Measurements from ENCODE around the gene NSD1. TPM values are rescaled to one million over a fixed set of nuclear protein-coding genes. Genes with fewer than 3 reads are reported as not detected.

The NSD1 gene
- total and polyA plus RNA-seq, 2 of the 8 experiments (the other 6 are each of a cell fraction or from before 2014, with no cell fraction given): 22.8 to 168 TPM

DNA sequence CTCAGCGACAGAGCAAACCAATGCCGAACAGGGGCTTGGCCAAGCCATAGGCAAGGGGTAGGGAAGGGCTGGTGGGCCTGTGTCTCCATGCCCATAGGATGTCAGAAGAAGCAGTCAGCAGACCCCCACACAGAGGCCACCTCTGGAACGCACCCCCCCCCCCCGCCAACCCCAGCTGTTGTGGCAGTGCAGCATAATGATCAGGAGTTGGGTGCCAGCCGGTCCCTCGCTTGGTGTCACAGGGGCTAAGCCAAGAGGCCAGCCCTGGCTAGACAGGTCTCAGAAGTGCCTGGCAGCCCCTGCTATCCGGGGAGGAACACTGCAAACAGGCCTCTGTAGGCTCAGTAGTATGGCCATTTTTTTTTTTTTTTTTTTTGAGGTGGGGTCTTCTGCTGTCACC, 181.8 kb downstream of the NSD1 start:
- Histone ChIP-seq H3K79me1 (ENCODE audit: low read depth, low read length) (no peaks in the 10 kb centered on the region), H4K8ac (ENCODE audit: extremely low read depth, insufficient read depth, low read length) (no peak overlapping the region), H3K23ac (ENCODE audit: insufficient read length) (no peak overlapping the region), H3K4ac (replicated peaks; ENCODE audit: insufficient read length, low read depth, low read length) (no peak overlapping the region), H2AFZ (ENCODE audit: low read length) (no peak overlapping the region), H2BK20ac (ENCODE audit: low read length) (no peak overlapping the region), H3K4me3 (ENCODE audit: extremely low read depth in 1 of 4, insufficient read depth in 2 of 4, low read depth in 3 of 4, low read length in 4 of 4) (no peak overlapping the region), H3K9ac (replicated peaks in 1 of 4; ENCODE audit: extremely low read depth in 1 of 4, low read depth in 3 of 4, low read length in 3 of 4) (no peak overlapping the region), H3K36me3 (ENCODE audit: control insufficient read depth in 2 of 4, insufficient read depth in 4 of 4, low read length in 3 of 4) (no peaks in the 10 kb centered on the region), H2BK12ac (ENCODE audit: low read depth, low read length) (peak overlapping the region; percentile 60; the same call in 1 of the 2 replicates), H4K5ac (ENCODE audit: insufficient read length, low read depth, low read length) (no peak overlapping the region), H3K18ac (ENCODE audit: extremely low read depth, low read length) (no peak overlapping the region), H3K27me3 (replicated peaks in 1 of 4; ENCODE audit: control insufficient read depth in 3 of 4, extremely low read depth in 1 of 4, insufficient read depth in 3 of 4, low read length in 3 of 4) (no peaks in the 10 kb centered on the region), H3K14ac (ENCODE audit: insufficient read length) (no peak overlapping the region), H3K4me2 (ENCODE audit: insufficient read depth in 1 of 2, low read depth in 2 of 2, low read length in 2 of 2) (no peak overlapping the region), H2BK120ac (replicated peaks; ENCODE audit: low read depth, low read length) (no peak overlapping the region), H2BK5ac (ENCODE audit: low read depth, low read length) (no peak overlapping the region), H3K4me1 (replicated peaks in 1 of 4; ENCODE audit: control insufficient read depth in 3 of 4, insufficient read depth in 4 of 4, low read length in 3 of 4) (peaks cover 0 to 19% (median 13%) of the 10 kb centered on the region in 4 experiments; a peak in 6 of 7 replicates), H2AK5ac (ENCODE audit: low read depth, low read length) (no peak overlapping the region), H3K23me2 (ENCODE audit: low read depth, low read length) (peaks cover 11% of the 10 kb centered on the region), H3K56ac (replicated peaks; ENCODE audit: insufficient read length, low read depth, low read length) (no peak overlapping the region), H4K20me1 (replicated peaks in 1 of 2; ENCODE audit: control insufficient read depth in 1 of 2, insufficient read depth in 2 of 2, low read length in 2 of 2) (peaks cover 0 to 4% of the 10 kb centered on the region in 2 experiments), H3K27ac (ENCODE audit: low read depth, low read length) (no peak overlapping the region), H3K9me3 (ENCODE audit: insufficient read depth in 2 of 2, low read depth in 1 of 2, low read length in 1 of 2) (no peaks in the 10 kb centered on the region), H2BK15ac (ENCODE audit: low read length) (0 out of 2 replicates have a peak overlapping the region, but pooled peaks have one; percentile 61), H3K79me2 (ENCODE audit: control insufficient read depth in 1 of 2, insufficient read depth in 2 of 2, low read length in 2 of 2) (no peaks in the 10 kb centered on the region), H4K91ac (replicated peaks; ENCODE audit: insufficient read length, low read length) (no peak overlapping the region)
- FAIRE-seq (no peak), DNase-seq (ENCODE audit: low read depth in 1 of 2, low spot score in 2 of 2) (no peak)
- ChIA-PET CTCF (ENCODE audit: partially characterized antibody) (interaction anchor here (1.5 to 16.6 kb wide), 9 partner anchors 10 to 140 kb away, joined by 4 to 251 read pairs (median 8); partner anchors contain the start of gene LMAN2), POLR2A (ENCODE audit: partially characterized antibody) (interaction anchor here (1.0 to 6.0 kb wide), 6 partner anchors 13 to 139 kb away, joined by 3 to 22 read pairs (median 4); partner anchors contain the start of genes LMAN2, PRELID1 and RAB24)
- WGBS, 2 experiments (ENCODE audit: extremely low coverage in 1 of 2, insufficient coverage in 1 of 2, insufficient read length in 1 of 2, insufficient replicate concordance in 2 of 2, low coverage in 1 of 2, low lambda C conversion rate in 2 of 2, missing lambda C conversion rate in 1 of 2): 73% methylated on average over 5 of the region's 7 CpGs; no CpG with 5 or more reads in 1 of the 2 experiments
- no peak for TF ChIP-seq HDAC2 (IDR thresholded peaks at IDR 0.05; ENCODE audit: borderline replicate concordance in 1 of 2, low read depth in 2 of 2, low read length in 2 of 2)
- TF ChIP-seq EGR1 (IDR thresholded peaks at IDR 0.05; ENCODE audit: borderline replicate concordance, low read depth, low read length): no peak
- TF ChIP-seq SIN3A (conservative IDR thresholded peaks at IDR 0.05 in 1 of 2, IDR thresholded peaks at IDR 0.05 in 1 of 2; ENCODE audit: low read depth in 1 of 2, low read length in 2 of 2): no peak
